Measurements from ENCODE around the gene FUT9. TPM values are rescaled to one million over a fixed set of nuclear protein-coding genes. Genes with fewer than 3 reads are reported as not detected.

Gene FUT9
- total RNA-seq, 1 donor from 2014 or later: 6.3 TPM

DNA sequence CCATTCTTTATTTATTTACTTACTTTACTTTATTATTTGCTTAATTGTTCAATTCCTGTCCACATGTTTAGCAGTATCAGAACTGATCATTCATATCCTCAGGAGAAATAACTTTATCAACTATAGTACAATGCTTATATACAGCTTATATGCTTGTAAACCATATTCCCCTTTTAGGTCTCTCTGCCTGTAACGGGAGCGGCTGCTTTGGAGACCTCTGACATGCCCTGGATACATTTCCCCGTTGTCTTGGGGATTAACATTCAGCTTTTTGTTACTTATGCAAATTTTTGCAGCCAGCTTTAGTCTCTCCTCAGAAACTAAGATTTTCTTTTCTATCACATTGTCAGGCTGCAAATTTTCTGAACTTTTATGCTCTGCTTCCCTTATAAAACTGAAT lies 17.6 kb upstream of the FUT9 start:
- H3K4me1 Mint-ChIP-seq: no peaks in the 10 kb centered on the region
- H3F3A ChIP-seq (ENCODE audit: low read depth): no peaks in the 10 kb centered on the region
- H3K4me3 Mint-ChIP-seq: no peak overlapping the region
- no peak overlapping the region for H3K9ac ChIP-seq
- TF ChIP-seq EZH2phosphoT487 (IDR thresholded peaks at IDR 0.05) (no peak), EZH2 (IDR thresholded peaks at IDR 0.05) (no peak)
- TF ChIP-seq, protein P1, sequence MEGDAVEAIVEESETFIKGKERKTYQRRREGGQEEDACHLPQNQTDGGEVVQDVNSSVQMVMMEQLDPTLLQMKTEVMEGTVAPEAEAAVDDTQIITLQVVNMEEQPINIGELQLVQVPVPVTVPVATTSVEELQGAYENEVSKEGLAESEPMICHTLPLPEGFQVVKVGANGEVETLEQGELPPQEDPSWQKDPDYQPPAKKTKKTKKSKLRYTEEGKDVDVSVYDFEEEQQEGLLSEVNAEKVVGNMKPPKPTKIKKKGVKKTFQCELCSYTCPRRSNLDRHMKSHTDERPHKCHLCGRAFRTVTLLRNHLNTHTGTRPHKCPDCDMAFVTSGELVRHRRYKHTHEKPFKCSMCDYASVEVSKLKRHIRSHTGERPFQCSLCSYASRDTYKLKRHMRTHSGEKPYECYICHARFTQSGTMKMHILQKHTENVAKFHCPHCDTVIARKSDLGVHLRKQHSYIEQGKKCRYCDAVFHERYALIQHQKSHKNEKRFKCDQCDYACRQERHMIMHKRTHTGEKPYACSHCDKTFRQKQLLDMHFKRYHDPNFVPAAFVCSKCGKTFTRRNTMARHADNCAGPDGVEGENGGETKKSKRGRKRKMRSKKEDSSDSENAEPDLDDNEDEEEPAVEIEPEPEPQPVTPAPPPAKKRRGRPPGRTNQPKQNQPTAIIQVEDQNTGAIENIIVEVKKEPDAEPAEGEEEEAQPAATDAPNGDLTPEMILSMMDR (IDR thresholded peaks at IDR 0.05): no peak
- peaks cover 9% of the 10 kb centered on the region for H3K9me3 Mint-ChIP-seq
- H3K4me1 ChIP-seq: no peaks in the 10 kb centered on the region
- no peak overlapping the region for H3K4me3 ChIP-seq
- H3K27me3 Mint-ChIP-seq (ENCODE audit: insufficient read depth, low read depth): no peaks in the 10 kb centered on the region
- H3K27ac Mint-ChIP-seq: no peak overlapping the region
- H3K36me3 ChIP-seq: no peaks in the 10 kb centered on the region
- H3K79me2 ChIP-seq (ENCODE audit: low read depth): no peaks in the 10 kb centered on the region
- H3K27ac ChIP-seq: no peak overlapping the region
- H2AFZ ChIP-seq (replicated peaks): peak overlapping the region; percentile 42
- H4K20me1 ChIP-seq (ENCODE audit: low read depth): no peaks in the 10 kb centered on the region
- DNase-seq (ENCODE audit: low spot score): peak; percentile 31
- no peaks in the 10 kb centered on the region for H3K9me3 ChIP-seq (ENCODE audit: low read depth)
- H3K36me3 Mint-ChIP-seq: no peaks in the 10 kb centered on the region
- H3K4me2 ChIP-seq: no peak overlapping the region
- H3K27me3 ChIP-seq: no peaks in the 10 kb centered on the region

DNA sequence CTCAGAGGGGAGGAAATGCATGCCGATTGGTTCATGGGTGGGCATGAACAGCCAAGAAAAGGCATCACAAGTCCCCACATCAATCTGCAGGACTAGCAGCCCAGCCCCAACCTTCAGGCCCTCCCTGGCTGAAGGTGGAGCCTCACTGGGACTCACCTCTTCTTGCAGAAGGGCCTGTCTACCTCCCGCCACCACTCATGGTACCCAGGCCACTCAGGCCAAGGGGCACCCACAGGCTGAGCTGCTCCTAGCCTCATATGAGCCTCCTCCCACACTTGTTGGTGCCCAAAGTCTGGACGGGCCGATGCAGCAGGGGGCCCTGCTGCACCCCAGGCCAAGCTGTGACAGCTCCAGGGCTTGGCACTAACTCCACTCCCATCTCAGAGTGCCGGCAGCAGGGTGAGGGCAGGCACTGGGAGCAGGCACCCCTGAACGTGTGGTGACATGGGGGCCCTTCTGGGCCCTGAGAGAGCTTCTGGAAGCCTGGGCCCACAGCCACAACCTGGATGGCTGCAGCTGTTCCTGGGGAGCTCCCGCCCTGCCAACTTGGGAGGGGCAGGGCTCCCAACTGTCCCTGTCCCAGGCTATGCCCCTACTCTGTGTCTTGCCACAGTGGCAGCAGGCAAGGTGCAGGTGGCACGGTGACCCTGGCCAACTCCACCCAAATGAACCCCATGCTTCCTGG lies 13.7 kb upstream of the FUT9 start:
- H3K4me3 ChIP-seq: no peak overlapping the region
- H4K20me1 ChIP-seq (ENCODE audit: low read depth): no peaks in the 10 kb centered on the region
- H3K4me2 ChIP-seq: no peak overlapping the region
- no peak for DNase-seq (ENCODE audit: low spot score)
- no peaks in the 10 kb centered on the region for H3K27me3 ChIP-seq
- no peak overlapping the region for H3K27ac ChIP-seq
- no peak overlapping the region for H3K9ac ChIP-seq
- Mint-ChIP-seq H3K36me3 (no peaks in the 10 kb centered on the region), H3K27me3 (ENCODE audit: insufficient read depth, low read depth) (no peaks in the 10 kb centered on the region), H3K4me1 (peaks cover 8% of the 10 kb centered on the region), H3K9me3 (peaks cover 11% of the 10 kb centered on the region), H3K27ac (no peak overlapping the region), H3K4me3 (no peak overlapping the region)
- H2AFZ ChIP-seq (replicated peaks): no peak overlapping the region
- H3K9me3 ChIP-seq (ENCODE audit: low read depth): no peaks in the 10 kb centered on the region
- peaks cover 6% of the 10 kb centered on the region for H3K4me1 ChIP-seq
- H3K79me2 ChIP-seq (ENCODE audit: low read depth): no peaks in the 10 kb centered on the region
- H3K36me3 ChIP-seq: no peaks in the 10 kb centered on the region
- peaks cover 6% of the 10 kb centered on the region for H3F3A ChIP-seq (ENCODE audit: low read depth)
- TF ChIP-seq EZH2 (IDR thresholded peaks at IDR 0.05) (no peak), EZH2phosphoT487 (IDR thresholded peaks at IDR 0.05) (no peak)
- TF ChIP-seq, protein P1 (IDR thresholded peaks at IDR 0.05): no peak

DNA sequence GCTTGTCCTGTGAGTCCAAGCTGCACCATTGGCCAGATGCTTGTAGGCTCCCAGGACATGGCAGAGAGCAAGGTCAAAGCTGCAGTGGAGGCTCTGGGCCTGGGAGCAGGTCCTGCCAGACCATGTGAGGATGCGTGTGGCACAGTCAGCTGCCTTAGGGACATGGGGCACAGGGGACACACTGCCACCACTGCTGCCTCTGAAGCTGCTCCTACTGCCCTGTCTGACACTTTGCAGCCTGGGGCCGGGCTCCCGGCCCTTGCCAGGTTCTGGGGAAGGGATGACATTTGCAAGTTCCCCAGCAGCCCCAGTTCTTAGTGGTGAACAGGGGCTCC lies 13.2 kb upstream of the FUT9 start:
- H3K4me1 ChIP-seq: peaks cover 6% of the 10 kb centered on the region
- no peak overlapping the region for H3K9ac ChIP-seq
- no peaks in the 10 kb centered on the region for H3K36me3 ChIP-seq
- no peak for DNase-seq (ENCODE audit: low spot score)
- H3K27me3 ChIP-seq: no peaks in the 10 kb centered on the region
- H3K4me3 Mint-ChIP-seq: no peak overlapping the region
- H3K27me3 Mint-ChIP-seq (ENCODE audit: insufficient read depth, low read depth): no peaks in the 10 kb centered on the region
- H3K4me1 Mint-ChIP-seq: peaks cover 8% of the 10 kb centered on the region
- no peaks in the 10 kb centered on the region for H3K36me3 Mint-ChIP-seq
- H3K9me3 ChIP-seq (ENCODE audit: low read depth): no peaks in the 10 kb centered on the region
- TF ChIP-seq EZH2phosphoT487 (IDR thresholded peaks at IDR 0.05) (no peak), EZH2 (IDR thresholded peaks at IDR 0.05) (no peak)
- TF ChIP-seq, protein P1 (IDR thresholded peaks at IDR 0.05): no peak
- no peak overlapping the region for H2AFZ ChIP-seq (replicated peaks)
- H4K20me1 ChIP-seq (ENCODE audit: low read depth): no peaks in the 10 kb centered on the region
- no peak overlapping the region for H3K27ac Mint-ChIP-seq
- no peak overlapping the region for H3K27ac ChIP-seq
- H3K9me3 Mint-ChIP-seq: peaks cover 11% of the 10 kb centered on the region
- H3K4me2 ChIP-seq: no peak overlapping the region
- H3K4me3 ChIP-seq: no peak overlapping the region
- peaks cover 6% of the 10 kb centered on the region for H3F3A ChIP-seq (ENCODE audit: low read depth)
- H3K79me2 ChIP-seq (ENCODE audit: low read depth): no peaks in the 10 kb centered on the region

Data from neural progenitor cell (in vitro differentiated cells).